IMR-90 (cell line): ENCODE results near the gene CA6. TPM values are rescaled to one million over a fixed set of nuclear protein-coding genes. Genes with fewer than 3 reads are reported as not detected.

Source experiments
- ATAC-seq: fragments of 200-7000 bp; cut with Tn5 transposase; 2 replicates; pipeline ENCODE4 v1.9.1; 2020; ENCODE audit warnings: low read depth, mild to moderate bottlenecking, moderate library complexity
- BruUV-seq: library from RNA; stranded (reverse); fragments of 400-500 nt; replicated peaks from 2 replicates; lab custom pipeline; 2021; lab: Mats Ljungman, UMichigan
- CTCF ChIA-PET: fragments of 300-600 bp; formaldehyde crosslinking; extraction: SDS; loops from one replicate; lab custom pipeline; 2021; ENCODE audit warnings: antibody characterized with exemption; lab: Yijun Ruan, JAX
- POLR2A ChIA-PET: fragments of 300-600 bp; sonication (Branson Sonifier 250); formaldehyde crosslinking; loops from one replicate; lab custom pipeline; 2022; ENCODE audit warnings: antibody characterized with exemption; ENCODE audit not compliant: unreplicated experiment; lab: Charles Lee
- DNase-seq: peaks from one replicate; pipeline ENCODE4 v3.0.0; 2013
- H2AFZ ChIP-seq: replicated peaks from 2 replicates; pipeline ENCODE3; 2013; ENCODE audit warnings: low read length, mild to moderate bottlenecking; ENCODE audit not compliant: poor library complexity
- H2AK5ac ChIP-seq: 2 replicates; pipeline ENCODE4 v1.6.1; 2013; ENCODE audit warnings: low read depth, low read length, inconsistent platforms
- H2AK9ac ChIP-seq: replicated peaks from 2 replicates; pipeline ENCODE3; 2013; ENCODE audit warnings: mild to moderate bottlenecking, low read depth, low read length, moderate library complexity; ENCODE audit not compliant: poor library complexity
- H2BK120ac ChIP-seq: 2 replicates; pipeline ENCODE4 v1.6.1; 2013; ENCODE audit warnings: low read depth, low read length, inconsistent platforms
- H2BK15ac ChIP-seq: 3 replicates; pipeline ENCODE4 v1.6.1; 2013; ENCODE audit warnings: low read depth, low read length, inconsistent platforms
- H2BK20ac ChIP-seq: 2 replicates; pipeline ENCODE4 v1.6.1; 2013; ENCODE audit warnings: low read depth, mild to moderate bottlenecking, inconsistent platforms, low read length, moderate library complexity
- H2BK5ac ChIP-seq: 2 replicates; pipeline ENCODE4 v1.6.1; 2013; ENCODE audit warnings: mild to moderate bottlenecking, low read depth, low read length, inconsistent platforms; ENCODE audit not compliant: poor library complexity, severe bottlenecking
- H3K14ac ChIP-seq: replicated peaks from 2 replicates; pipeline ENCODE4 v1.6.1; 2013; ENCODE audit warnings: low read depth, low read length, inconsistent platforms
- H3K18ac ChIP-seq: 2 replicates; pipeline ENCODE4 v1.6.1; 2013; ENCODE audit warnings: low read depth, low read length, control low read depth
- H3K23ac ChIP-seq: 2 replicates; pipeline ENCODE4 v1.6.1; 2013; ENCODE audit warnings: low read depth, low read length, inconsistent platforms
- H3K27ac ChIP-seq: 2 replicates; pipeline ENCODE4 v1.5.1; 2013; ENCODE audit warnings: mild to moderate bottlenecking, control low read depth, low read length; ENCODE audit not compliant: insufficient read depth
- H3K27me3 ChIP-seq: 2 replicates; pipeline ENCODE4 v1.6.1; 2013; ENCODE audit warnings: low read length; ENCODE audit not compliant: control insufficient read depth, insufficient read depth
- H3K36me3 ChIP-seq: 2 replicates; pipeline ENCODE4 v1.6.1; 2013; ENCODE audit warnings: low read length, mixed read lengths; ENCODE audit not compliant: control insufficient read depth, insufficient read depth
- H3K4ac ChIP-seq: 2 replicates; pipeline ENCODE4 v1.6.1; 2013; ENCODE audit warnings: low read depth, low read length, inconsistent platforms
- H3K4me1 ChIP-seq: 2 replicates; pipeline ENCODE4 v1.6.1; 2013; ENCODE audit warnings: low read length, mixed read lengths; ENCODE audit not compliant: control insufficient read depth, insufficient read depth
- H3K4me2 ChIP-seq: 2 replicates; pipeline ENCODE4 v1.6.1; 2013; ENCODE audit warnings: low read depth, mild to moderate bottlenecking, control low read depth, low read length, moderate library complexity
- H3K4me3 ChIP-seq: 2 replicates; pipeline ENCODE4 v1.5.1; 2013; ENCODE audit warnings: low read depth, mild to moderate bottlenecking, control low read depth, low read length, moderate library complexity; ENCODE audit not compliant: insufficient read depth
- H3K56ac ChIP-seq: 2 replicates; pipeline ENCODE4 v1.6.1; 2013; ENCODE audit warnings: low read length, inconsistent platforms; ENCODE audit not compliant: insufficient read depth; ENCODE audit errors: extremely low read depth
- H3K79me1 ChIP-seq, 2 experiments: 2 replicates each; pipeline ENCODE4 v1.6.1; 2013; ENCODE audit warnings: low read length in 2 of 2, inconsistent platforms in 1 of 2, low read depth in 1 of 2
- H3K9ac ChIP-seq: 2 replicates; pipeline ENCODE4 v1.6.1; 2013; ENCODE audit warnings: low read depth, low read length, control low read depth
- H3K9me1 ChIP-seq: 2 replicates; pipeline ENCODE4 v1.6.1; 2013; ENCODE audit warnings: low read length, inconsistent platforms; ENCODE audit not compliant: insufficient read depth
- H3K9me3 ChIP-seq: 2 replicates; pipeline ENCODE4 v1.6.1; 2013; ENCODE audit warnings: low read length; ENCODE audit not compliant: control insufficient read depth, insufficient read depth
- H4K20me1 ChIP-seq: 2 replicates; pipeline ENCODE4 v1.6.1; 2013; ENCODE audit warnings: low read length, inconsistent platforms; ENCODE audit not compliant: insufficient read depth
- H4K5ac ChIP-seq: 2 replicates; pipeline ENCODE4 v1.6.1; 2013; ENCODE audit warnings: mild to moderate bottlenecking, low read depth, low read length, control low read depth
- H4K8ac ChIP-seq, 2 experiments: 2 replicates each; pipeline ENCODE4 v1.6.1; 2013; ENCODE audit warnings: low read depth in 2 of 2, low read length in 2 of 2, control low read depth in 1 of 2, inconsistent platforms in 1 of 2
- H4K91ac ChIP-seq: 2 replicates; pipeline ENCODE4 v1.6.1; 2013; ENCODE audit warnings: low read depth, low read length, inconsistent platforms; ENCODE audit not compliant: insufficient read depth
- CEBPB ChIP-seq: IDR thresholded peaks from 2 replicates; pipeline ENCODE4 v1.6.1; 2012; ENCODE audit warnings: low read depth, low read length, improper control_type of control experiment
- ELK1 ChIP-seq: fragments of 150-350 bp; IDR thresholded peaks from 2 replicates; pipeline ENCODE4 v1.6.1; 2016; ENCODE audit warnings: low read depth, mild to moderate bottlenecking, low read length, moderate library complexity, borderline replicate concordance
- FOS ChIP-seq: fragments of 150-350 bp; IDR thresholded peaks from 2 replicates; pipeline ENCODE4 v1.6.1; 2016; ENCODE audit warnings: low read depth, low read length
- NFE2L2 ChIP-seq: fragments of 150-350 bp; IDR thresholded peaks from 2 replicates; pipeline ENCODE4 v1.6.1; 2016; ENCODE audit warnings: low read depth, mild to moderate bottlenecking, low read length
- POLR2A ChIP-seq: IDR thresholded peaks from 2 replicates; pipeline ENCODE4 v1.6.1; 2012; ENCODE audit warnings: mild to moderate bottlenecking, low read depth, low read length
- RAD21 ChIP-seq: IDR thresholded peaks from 2 replicates; pipeline ENCODE4 v1.6.1; 2012; ENCODE audit warnings: low read length, improper control_type of control experiment
- RFX5 ChIP-seq: IDR thresholded peaks from 2 replicates; pipeline ENCODE4 v1.8.0; 2012; ENCODE audit warnings: low read depth, mild to moderate bottlenecking, low read length, moderate library complexity
- SMC3 ChIP-seq: fragments of 150-350 bp; IDR thresholded peaks from 2 replicates; pipeline ENCODE4 v1.6.1; 2016; ENCODE audit warnings: low read depth, mild to moderate bottlenecking, antibody characterized with exemption, low read length, moderate library complexity
- USF2 ChIP-seq: fragments of 150-350 bp; IDR thresholded peaks from 2 replicates; pipeline ENCODE4 v1.6.1; 2017; ENCODE audit warnings: mild to moderate bottlenecking, antibody characterized with exemption, low read length, low read depth
- WGBS, 2 experiments: methylation state at CpG; one replicate each; pipeline versions ENCODE4 v1.1.5 to v1.1.7; 2013; ENCODE audit warnings: missing lambda C conversion rate in 2 of 2; ENCODE audit not compliant: insufficient read length in 1 of 2; ENCODE audit errors: extremely low coverage in 2 of 2; 5-methylcytosine and 5-hydroxymethylcytosine counted together
- dilution Hi-C: fragments of 300-500 bp; cut with HindIII; formaldehyde crosslinking; loops from one replicate; pipeline ENCODE4 v1.14.3; 2018; ENCODE audit warnings: low sequenced_read_pairs; ENCODE audit not compliant: unreplicated experiment
- in situ Hi-C: fragments of 300-500 bp; cut with MboI; formaldehyde crosslinking; loops from 3 replicates; pipeline ENCODE4 v1.14.3; 2019; ENCODE audit warnings: low sequenced_read_pairs, inconsistent platforms, mixed read lengths
- intact Hi-C: fragments of 100-400 bp; cut with micrococcal nuclease; formaldehyde crosslinking; loops from 2 replicates; pipeline ENCODE4 v1.10.0; 2022
- polyA plus RNA-seq, 3 experiments: library from polyadenylated mRNA; depleted of rRNA; stranded (reverse); fragments of >200 nt; gene quantifications; 2 replicates each; pipeline ENCODE4 v1.2.3, GENCODE V29; 2012; ENCODE audit warnings: low replicate concordance in 1 of 3
- total RNA-seq: library from RNA; depleted of rRNA; stranded (reverse); fragments of >200 nt; gene quantifications from 2 replicates; pipeline ENCODE4 v1.2.3, GENCODE V29; 2012

CA6 gene
- total and polyA plus RNA-seq, 2 of the 4 experiments (the other 2 are of a cell fraction) = not detected

- Histone ChIP-seq H3K9me3 (no peaks in the 10 kb centered on the region), H3K27ac (no peak overlapping the region), H3K4me1 (no peaks in the 10 kb centered on the region; the same call in none of the 2 replicates), H2BK15ac (no peak overlapping the region), H3K9me1 (0 out of 2 replicates have a peak, but pooled peaks cover 5% of the 10 kb centered on the region), H3K4me2 (no peak overlapping the region), H3K36me3 (no peaks in the 10 kb centered on the region), H3K9ac (no peak overlapping the region), H3K79me1 (no peaks in the 10 kb centered on the region), H2AK5ac (peak overlapping the region; percentile 83), H4K20me1 (no peaks in the 10 kb centered on the region), H4K91ac (peak overlapping the region; percentile 53; the same call in 1 of the 2 replicates), H2BK20ac (peak overlapping the region; percentile 66; the same call in 1 of the 2 replicates), H4K8ac (peak overlapping the region in 1 of 2 experiments; percentile 29; a peak in 1 of 4 replicates), H2AK9ac (peak overlapping the region; percentile 91), H4K5ac (no peak overlapping the region), H2AFZ (peak overlapping the region; percentile 62), H2BK5ac (peak overlapping the region; percentile 56), H3K4ac (peak overlapping the region; percentile 50), H3K4me3 (no peak overlapping the region), H2BK120ac (peak overlapping the region; percentile 77), H3K14ac (0 out of 2 replicates have a peak overlapping the region, but pooled peaks have one; percentile 37), H3K27me3 (peaks cover 3% of the 10 kb centered on the region; the same call in 1 of the 2 replicates), H3K18ac (no peak overlapping the region), H3K23ac (no peak overlapping the region), H3K56ac (no peak overlapping the region)
- in situ Hi-C loops = loop anchor here (5.0 kb wide), 1 partner anchor 70 kb away; no protein-coding TSS in a partner anchor
- no peak for TF ChIP-seq POLR2A
- no peak for TF ChIP-seq RAD21
- no peak for TF ChIP-seq FOS
- no peak for TF ChIP-seq CEBPB
- no peak for TF ChIP-seq RFX5
- TF ChIP-seq ELK1 = no peak
- TF ChIP-seq NFE2L2 = no peak
- no peak for TF ChIP-seq USF2
- no peak for TF ChIP-seq SMC3
- ChIA-PET POLR2A (no interaction called here), CTCF (interaction anchor here (0.9 to 1.4 kb wide), 3 partner anchors 18 to 69 kb away, joined by 3 read pairs; no protein-coding TSS in a partner anchor)
- 100% methylated on average over 2 of the region's 10 CpGs; no CpG with 5 or more reads in 1 of the 2 experiments for WGBS, 2 experiments
- dilution Hi-C loops = no loop called here
- DNase-seq (no peak), ATAC-seq (no peak)
- intact Hi-C loops = loop anchor here (5.0 kb wide), 1 partner anchor 115 kb away; no protein-coding TSS in a partner anchor
- no TSS peak for BruUV-seq
Measured at GRCh38 chr1:8986814-8987190, 41.1 kb downstream of the CA6 start.
